HG02852 (cell line): ENCODE results near the gene EIF4A2.
"Not testable (repeated sequence)": the region's sequence is repeated elsewhere in the genome, so short reads cannot be mapped to it uniquely, and the experiment has no call there.

Experiments
- ATAC-seq: cut with Tn5 transposase; IDR thresholded peaks from one replicate; pipeline ENCODE4 v1.9.1; 2021; ENCODE audit warnings: mild to moderate bottlenecking, moderate library complexity; ENCODE audit not compliant: unreplicated experiment

Gene EIF4A2

GRCh38 chr3:186784820-186785494 is 1.6 kb downstream of the EIF4A2 start:
- no peak for ATAC-seq

GRCh38 chr3:186785495-186786018 is 2.2 kb downstream of the EIF4A2 start:
- no peak for ATAC-seq

- ATAC-seq: no peak
Observed at GRCh38 chr3:186786922-186787321, 3.5 kb downstream of the EIF4A2 start.

GRCh38 chr3:186787642-186788481 is 4.5 kb downstream of the EIF4A2 start:
- no peak for ATAC-seq

GRCh38 chr3:186788482-186789370 is 5.3 kb downstream of the EIF4A2 start:
- ATAC-seq: no peak

- no peak for ATAC-seq
Observed at GRCh38 chr3:186789554-186790260, 6.3 kb downstream of the EIF4A2 start.

- no peak for ATAC-seq
Observed at GRCh38 chr3:186790261-186790981, 7.0 kb downstream of the EIF4A2 start.

- ATAC-seq: no peak
Observed at GRCh38 chr3:186798239-186798874, 15.0 kb downstream of the EIF4A2 start.

GRCh38 chr3:186800285-186800684 is 16.9 kb downstream of the EIF4A2 start:
- no peak for ATAC-seq

- ATAC-seq: no peak
Observed at GRCh38 chr3:186802701-186803100, 19.3 kb downstream of the EIF4A2 start.

- ATAC-seq: not testable (repeated sequence)
Observed at GRCh38 chr3:186803447-186803846, 20.1 kb downstream of the EIF4A2 start.

- ATAC-seq: peak; percentile 96
Observed at GRCh38 chr3:186806089-186807055, 23.0 kb downstream of the EIF4A2 start, which contains the start of gene RFC4. Gene RFC4 (minus strand): TSS chr3:186806482. CDS start chr3:186804713, 1,769 bp downstream.

- ATAC-seq: no peak
Observed at GRCh38 chr3:186807231-186807630, 23.9 kb downstream of the EIF4A2 start.

- ATAC-seq: no peak
Observed at GRCh38 chr3:186810336-186810996, 27.1 kb downstream of the EIF4A2 start.

- not testable (repeated sequence) for ATAC-seq
Observed at GRCh38 chr3:186811313-186811712, 27.9 kb downstream of the EIF4A2 start.

- no peak for ATAC-seq
Observed at GRCh38 chr3:186814100-186814499, 30.7 kb downstream of the EIF4A2 start.

- ATAC-seq: no peak
Observed at GRCh38 chr3:186815435-186815834, 32.1 kb downstream of the EIF4A2 start.
